ENCODE data around the gene BTN1A1.

DNA sequence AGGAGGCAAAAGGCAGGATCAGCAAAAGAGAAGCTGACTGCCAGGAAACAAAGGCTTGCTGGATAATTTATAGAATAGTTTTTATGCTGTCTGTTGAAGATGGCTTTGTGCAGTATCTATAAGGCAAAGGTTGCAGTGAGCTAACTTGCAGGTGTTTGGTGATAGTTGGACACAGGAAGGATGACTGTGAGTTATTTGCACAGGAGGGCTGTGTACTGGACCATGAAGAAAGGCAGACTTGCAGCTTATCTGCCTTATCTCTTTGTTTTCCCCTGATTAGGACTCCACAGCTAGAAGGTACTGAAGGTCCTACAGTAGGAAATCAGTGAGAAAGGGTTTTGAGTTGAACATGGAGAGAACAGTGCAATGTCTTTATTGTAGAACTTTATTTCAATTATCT lies 2.1 kb downstream of the BTN1A1 start:
- TF ChIP-seq, protein P1, sequence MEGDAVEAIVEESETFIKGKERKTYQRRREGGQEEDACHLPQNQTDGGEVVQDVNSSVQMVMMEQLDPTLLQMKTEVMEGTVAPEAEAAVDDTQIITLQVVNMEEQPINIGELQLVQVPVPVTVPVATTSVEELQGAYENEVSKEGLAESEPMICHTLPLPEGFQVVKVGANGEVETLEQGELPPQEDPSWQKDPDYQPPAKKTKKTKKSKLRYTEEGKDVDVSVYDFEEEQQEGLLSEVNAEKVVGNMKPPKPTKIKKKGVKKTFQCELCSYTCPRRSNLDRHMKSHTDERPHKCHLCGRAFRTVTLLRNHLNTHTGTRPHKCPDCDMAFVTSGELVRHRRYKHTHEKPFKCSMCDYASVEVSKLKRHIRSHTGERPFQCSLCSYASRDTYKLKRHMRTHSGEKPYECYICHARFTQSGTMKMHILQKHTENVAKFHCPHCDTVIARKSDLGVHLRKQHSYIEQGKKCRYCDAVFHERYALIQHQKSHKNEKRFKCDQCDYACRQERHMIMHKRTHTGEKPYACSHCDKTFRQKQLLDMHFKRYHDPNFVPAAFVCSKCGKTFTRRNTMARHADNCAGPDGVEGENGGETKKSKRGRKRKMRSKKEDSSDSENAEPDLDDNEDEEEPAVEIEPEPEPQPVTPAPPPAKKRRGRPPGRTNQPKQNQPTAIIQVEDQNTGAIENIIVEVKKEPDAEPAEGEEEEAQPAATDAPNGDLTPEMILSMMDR (IDR thresholded peaks at IDR 0.05): no peak
- TF ChIP-seq POLR2A (IDR thresholded peaks at IDR 0.05): no peak
- no peak for TF ChIP-seq POLR2AphosphoS5 (IDR thresholded peaks at IDR 0.05)

All from prostate gland (tissue), 2 donors.